H1 (cell line): ENCODE data around the gene GGA2. TPM values are rescaled to one million over a fixed set of nuclear protein-coding genes. Genes with fewer than 3 reads are reported as not detected.
A peak's percentile ranks its signal among the peaks of the same experiment; 100 is the strongest.

Source experiments
- CTCF ChIA-PET: fragments of 300-600 bp; sonication (Branson Sonifier 250); formaldehyde crosslinking; loops from one replicate; lab custom pipeline; 2021; ENCODE audit not compliant: partially characterized antibody; lab: Charles Lee
- POLR2A ChIA-PET: fragments of 300-600 bp; sonication (Branson Sonifier 250); formaldehyde crosslinking; loops from one replicate; lab custom pipeline; 2021; ENCODE audit warnings: inconsistent platforms; ENCODE audit not compliant: partially characterized antibody; lab: Charles Lee
- DNase-seq, 2 experiments: peaks; one replicate each; pipeline versions ENCODE4 v3.0.0 to v3.0.0-alpha.2; 2010 to 2022; ENCODE audit warnings: low spot score in 2 of 2, low read depth in 1 of 2, mixed read lengths in 1 of 2
- FAIRE-seq: peaks from 2 replicates; lab custom pipeline; 2011; peaks lifted over from hg19 to GRCh38; lab: Jason Lieb, UNC
- H2AFZ ChIP-seq: 2 replicates; pipeline ENCODE4 v1.8.1; 2012; ENCODE audit warnings: low read length, inconsistent platforms
- H2AK5ac ChIP-seq: 2 replicates; pipeline ENCODE4 v1.6.1; 2013; ENCODE audit warnings: low read depth, low read length
- H2BK120ac ChIP-seq: replicated peaks from 2 replicates; pipeline ENCODE3; 2013; ENCODE audit warnings: low read depth, low read length, inconsistent platforms
- H2BK12ac ChIP-seq: 2 replicates; pipeline ENCODE4 v1.6.1; 2013; ENCODE audit warnings: low read depth, low read length
- H2BK15ac ChIP-seq: 2 replicates; pipeline ENCODE4 v1.6.1; 2013; ENCODE audit warnings: low read length
- H2BK20ac ChIP-seq: 2 replicates; pipeline ENCODE4 v1.6.1; 2013; ENCODE audit warnings: low read length
- H2BK5ac ChIP-seq: 2 replicates; pipeline ENCODE4 v1.6.1; 2013; ENCODE audit warnings: low read depth, low read length
- H3K14ac ChIP-seq: 2 replicates; pipeline ENCODE4 v1.6.1; 2013; ENCODE audit warnings: inconsistent platforms; ENCODE audit not compliant: insufficient read length
- H3K18ac ChIP-seq: 2 replicates; pipeline ENCODE4 v1.6.1; 2013; ENCODE audit warnings: low read length; ENCODE audit errors: extremely low read depth
- H3K23ac ChIP-seq: 2 replicates; pipeline ENCODE4 v1.6.1; 2013; ENCODE audit warnings: inconsistent platforms; ENCODE audit not compliant: insufficient read length
- H3K23me2 ChIP-seq: 2 replicates; pipeline ENCODE4 v1.6.1; 2013; ENCODE audit warnings: low read depth, low read length
- H3K27ac ChIP-seq: 2 replicates; pipeline ENCODE4 v1.6.1; 2011; ENCODE audit warnings: low read depth, low read length, inconsistent platforms
- H3K27me3 ChIP-seq, 4 experiments: replicated peaks in 1 of 4; 1 replicate in 1 of 4; 2 replicates in 3 of 4; pipeline versions ENCODE4 v1.6.1 to v1.8.1; 2011 to 2013; ENCODE audit warnings: low read length in 3 of 4, mild to moderate bottlenecking in 3 of 4, inconsistent platforms in 2 of 4, mixed read lengths in 2 of 4, moderate library complexity in 1 of 4; ENCODE audit not compliant: control insufficient read depth in 3 of 4, insufficient read depth in 3 of 4; ENCODE audit errors: extremely low read depth in 1 of 4
- H3K36me3 ChIP-seq, 4 experiments: 2 replicates each; pipeline versions ENCODE4 v1.6.1 to v1.8.1; 2011 to 2013; ENCODE audit warnings: mild to moderate bottlenecking in 4 of 4, low read length in 3 of 4, moderate library complexity in 2 of 4, control low read depth in 1 of 4, inconsistent platforms in 1 of 4; ENCODE audit not compliant: insufficient read depth in 4 of 4, control insufficient read depth in 2 of 4
- H3K4ac ChIP-seq: replicated peaks from 2 replicates; pipeline ENCODE3; 2013; ENCODE audit warnings: low read length, low read depth, mixed read lengths, inconsistent platforms; ENCODE audit not compliant: insufficient read length
- H3K4me1 ChIP-seq, 4 experiments: replicated peaks in 1 of 4; 1 replicate in 1 of 4; 2 replicates in 3 of 4; pipeline versions ENCODE4 v1.6.1 to v1.8.1; 2011 to 2013; ENCODE audit warnings: low read length in 3 of 4, inconsistent platforms in 2 of 4, mixed read lengths in 1 of 4; ENCODE audit not compliant: insufficient read depth in 4 of 4, control insufficient read depth in 3 of 4
- H3K4me2 ChIP-seq, 2 experiments: 2 replicates each; pipeline versions ENCODE4 v1.6.1 to v1.8.1; 2011 to 2013; ENCODE audit warnings: low read depth in 2 of 2, low read length in 2 of 2, control low read depth in 1 of 2, inconsistent platforms in 1 of 2, mild to moderate bottlenecking in 1 of 2; ENCODE audit not compliant: insufficient read depth in 1 of 2
- H3K4me3 ChIP-seq, 4 experiments: fragments of 200-600, 300-600 bp in 1 of 4; sonication (generic), shearing (Covaris generic), sonication (Bioruptor Twin) in 1 of 4; 2 replicates each; pipeline versions ENCODE4 v1.5.1 to v1.8.1; 2011 to 2016; ENCODE audit warnings: low read length in 4 of 4, low read depth in 3 of 4, control low read depth in 2 of 4, inconsistent platforms in 2 of 4, mild to moderate bottlenecking in 2 of 4, mixed read lengths in 1 of 4, moderate library complexity in 1 of 4; ENCODE audit not compliant: insufficient read depth in 2 of 4; ENCODE audit errors: extremely low read depth in 1 of 4
- H3K56ac ChIP-seq: replicated peaks from 2 replicates; pipeline ENCODE3; 2013; ENCODE audit warnings: low read depth, mild to moderate bottlenecking, mixed read lengths, low read length, inconsistent platforms; ENCODE audit not compliant: insufficient read length
- H3K79me1 ChIP-seq: 2 replicates; pipeline ENCODE4 v1.6.1; 2013; ENCODE audit warnings: low read depth, low read length, control low read depth
- H3K79me2 ChIP-seq, 2 experiments: 2 replicates each; pipeline versions ENCODE4 v1.6.1 to v1.8.1; 2012 to 2013; ENCODE audit warnings: low read length in 2 of 2, mild to moderate bottlenecking in 2 of 2, inconsistent platforms in 1 of 2; ENCODE audit not compliant: insufficient read depth in 2 of 2, control insufficient read depth in 1 of 2
- H3K9ac ChIP-seq, 4 experiments: replicated peaks in 1 of 4; 1 replicate in 1 of 4; 2 replicates in 3 of 4; pipeline versions ENCODE4 v1.6.1 to v1.8.1; 2011 to 2013; ENCODE audit warnings: low read depth in 3 of 4, low read length in 3 of 4, control low read depth in 2 of 4, mild to moderate bottlenecking in 2 of 4, moderate library complexity in 2 of 4, inconsistent platforms in 1 of 4; ENCODE audit errors: extremely low read depth in 1 of 4
- H3K9me3 ChIP-seq, 2 experiments: 2 replicates each; pipeline versions ENCODE4 v1.6.1 to v1.8.1; 2012 to 2013; ENCODE audit warnings: mild to moderate bottlenecking in 2 of 2, moderate library complexity in 2 of 2, control low read depth in 1 of 2, inconsistent platforms in 1 of 2, low read depth in 1 of 2, low read length in 1 of 2, mixed read lengths in 1 of 2; ENCODE audit not compliant: insufficient read depth in 2 of 2
- H4K20me1 ChIP-seq, 2 experiments: replicated peaks in 1 of 2; 2 replicates each; pipeline versions ENCODE3 to v1.8.1; 2011 to 2013; ENCODE audit warnings: inconsistent platforms in 2 of 2, low read length in 2 of 2, mild to moderate bottlenecking in 1 of 2; ENCODE audit not compliant: insufficient read depth in 2 of 2, control insufficient read depth in 1 of 2
- H4K5ac ChIP-seq: 2 replicates; pipeline ENCODE4 v1.6.1; 2013; ENCODE audit warnings: low read length, low read depth, mixed read lengths, inconsistent platforms; ENCODE audit not compliant: insufficient read length
- H4K8ac ChIP-seq: 2 replicates; pipeline ENCODE4 v1.8.0; 2013; ENCODE audit warnings: mild to moderate bottlenecking, moderate library complexity, low read length, inconsistent platforms; ENCODE audit not compliant: insufficient read depth; ENCODE audit errors: extremely low read depth
- H4K91ac ChIP-seq: replicated peaks from 2 replicates; pipeline ENCODE3; 2013; ENCODE audit warnings: low read length, mixed read lengths, inconsistent platforms; ENCODE audit not compliant: insufficient read length
- PHF8 ChIP-seq: fragments of 200-600 bp; sonication (generic); conservative IDR thresholded peaks from 2 replicates; pipeline ENCODE4 v1.7.1; 2012; ENCODE audit warnings: low read depth, mild to moderate bottlenecking, inconsistent platforms, low read length, moderate library complexity
- RXRA ChIP-seq: IDR thresholded peaks from 2 replicates; pipeline ENCODE4 v1.6.1; 2011; ENCODE audit warnings: low read depth, mild to moderate bottlenecking, low read length, moderate library complexity; ENCODE audit not compliant: insufficient read depth
- SRF ChIP-seq: IDR thresholded peaks from 2 replicates; pipeline ENCODE4 v1.6.1; 2011; ENCODE audit warnings: mild to moderate bottlenecking, low read depth, low read length, moderate library complexity
- TBP ChIP-seq: IDR thresholded peaks from 2 replicates; pipeline ENCODE4 v1.6.1; 2011; ENCODE audit warnings: low read depth, low read length, improper control_type of control experiment
- WGBS, 2 experiments: shearing (Covaris generic) in 1 of 2; methylation state at CpG; one replicate each; pipeline versions ENCODE4 v1.1.6 to v1.1.7; 2013 to 2015; ENCODE audit warnings: low lambda C conversion rate in 2 of 2, mixed read lengths in 2 of 2, inconsistent platforms in 1 of 2, low coverage in 1 of 2, missing lambda C conversion rate in 1 of 2; ENCODE audit not compliant: insufficient replicate concordance in 2 of 2, insufficient coverage in 1 of 2, insufficient read length in 1 of 2; ENCODE audit errors: extremely low coverage in 1 of 2, missing lambda C conversion rate in 1 of 2; 5-methylcytosine and 5-hydroxymethylcytosine counted together
- long read RNA-seq, 2 experiments: library from RNA in 1 of 2; library from capped mRNA in 1 of 2; stranded (forward); transcript quantifications; one replicate each; pipeline ENCODE4 v2.0.0, GENCODE V29; 2021; ENCODE audit warnings: inconsistent platforms in 1 of 2
- polyA minus RNA-seq, 3 experiments: library from RNA; depleted of rRNA, polyadenylated mRNA; stranded (reverse); fragments of >200 nt; gene quantifications; 1 replicate in 2 of 3; 2 replicates in 1 of 3; pipeline ENCODE4 v1.2.3, GENCODE V29; 2011
- polyA plus RNA-seq, 7 experiments: library from polyadenylated mRNA; depleted of rRNA in 3 of 7; stranded (reverse) in 5 of 7; unstranded in 2 of 7; fragments of >200 nt in 5 of 7; fragments of 200-250 nt in 2 of 7; gene quantifications; 1 replicate in 5 of 7; 2 replicates in 1 of 7; 4 replicates in 1 of 7; pipeline versions ENCODE4 v1.2.1 to v1.2.3, GENCODE V29; 2011 to 2013; ENCODE audit warnings: missing spikeins in 2 of 7, mixed read lengths in 2 of 7
- total RNA-seq: library from RNA; stranded (reverse); fragmentation: NEBNext Ultra II Directional; extraction: Animal tissue kit (Norgen Biotek cat#: 25700); gene quantifications from 2 replicates; pipeline ENCODE4 v1.2.1, GENCODE V29; 2021
- TF ChIP-seq, protein P1 (sequence below): IDR thresholded peaks from 2 replicates; pipeline ENCODE4 v1.6.1; 2011; ENCODE audit warnings: low read depth, mild to moderate bottlenecking, low read length; ENCODE audit not compliant: insufficient read depth

Gene GGA2, protein sequence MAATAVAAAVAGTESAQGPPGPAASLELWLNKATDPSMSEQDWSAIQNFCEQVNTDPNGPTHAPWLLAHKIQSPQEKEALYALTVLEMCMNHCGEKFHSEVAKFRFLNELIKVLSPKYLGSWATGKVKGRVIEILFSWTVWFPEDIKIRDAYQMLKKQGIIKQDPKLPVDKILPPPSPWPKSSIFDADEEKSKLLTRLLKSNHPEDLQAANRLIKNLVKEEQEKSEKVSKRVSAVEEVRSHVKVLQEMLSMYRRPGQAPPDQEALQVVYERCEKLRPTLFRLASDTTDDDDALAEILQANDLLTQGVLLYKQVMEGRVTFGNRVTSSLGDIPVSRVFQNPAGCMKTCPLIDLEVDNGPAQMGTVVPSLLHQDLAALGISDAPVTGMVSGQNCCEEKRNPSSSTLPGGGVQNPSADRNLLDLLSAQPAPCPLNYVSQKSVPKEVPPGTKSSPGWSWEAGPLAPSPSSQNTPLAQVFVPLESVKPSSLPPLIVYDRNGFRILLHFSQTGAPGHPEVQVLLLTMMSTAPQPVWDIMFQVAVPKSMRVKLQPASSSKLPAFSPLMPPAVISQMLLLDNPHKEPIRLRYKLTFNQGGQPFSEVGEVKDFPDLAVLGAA
- total RNA-seq (114 and 116 TPM in 2 replicates), polyA plus RNA-seq (2011; rRNA removed) (52.8 and 65.8 TPM in 2 replicates), polyA minus RNA-seq (2011; rRNA and poly(A)+ RNA removed) (105 and 119 TPM in 2 replicates)
- 71.2 TPM for polyA plus RNA-seq (2011; cell fraction: cytosol; rRNA removed)
- polyA plus RNA-seq (2011; cell fraction: nucleus; rRNA removed) = 159 TPM
- polyA plus RNA-seq (2012, experiment 1 of 2) = 67.6 to 83.2 TPM (median 69.6 TPM) in 4 replicates
- polyA plus RNA-seq (2012, experiment 2 of 2) = 36.7 TPM
- 45.6 TPM for polyA plus RNA-seq (2013, experiment 1 of 2)
- polyA plus RNA-seq (2013, experiment 2 of 2) = 44.3 TPM
- polyA minus RNA-seq (2011; cell fraction: cytosol; rRNA and poly(A)+ RNA removed) = 55.2 TPM
- 83.7 TPM for polyA minus RNA-seq (2011; cell fraction: nucleus; rRNA and poly(A)+ RNA removed)
- long read RNA-seq, experiment 1, full-length matches to known transcripts = 3 of 44 reads
- long read RNA-seq, experiment 1, partial matches to known transcripts = 11 of 44 reads
- long read RNA-seq, experiment 1, other reads (novel, unspliced or antisense) = 30 of 44 reads
- long read RNA-seq, experiment 2, partial matches to known transcripts = 4 of 62 reads
- long read RNA-seq, experiment 2, other reads (novel, unspliced or antisense) = 58 of 62 reads

DNA sequence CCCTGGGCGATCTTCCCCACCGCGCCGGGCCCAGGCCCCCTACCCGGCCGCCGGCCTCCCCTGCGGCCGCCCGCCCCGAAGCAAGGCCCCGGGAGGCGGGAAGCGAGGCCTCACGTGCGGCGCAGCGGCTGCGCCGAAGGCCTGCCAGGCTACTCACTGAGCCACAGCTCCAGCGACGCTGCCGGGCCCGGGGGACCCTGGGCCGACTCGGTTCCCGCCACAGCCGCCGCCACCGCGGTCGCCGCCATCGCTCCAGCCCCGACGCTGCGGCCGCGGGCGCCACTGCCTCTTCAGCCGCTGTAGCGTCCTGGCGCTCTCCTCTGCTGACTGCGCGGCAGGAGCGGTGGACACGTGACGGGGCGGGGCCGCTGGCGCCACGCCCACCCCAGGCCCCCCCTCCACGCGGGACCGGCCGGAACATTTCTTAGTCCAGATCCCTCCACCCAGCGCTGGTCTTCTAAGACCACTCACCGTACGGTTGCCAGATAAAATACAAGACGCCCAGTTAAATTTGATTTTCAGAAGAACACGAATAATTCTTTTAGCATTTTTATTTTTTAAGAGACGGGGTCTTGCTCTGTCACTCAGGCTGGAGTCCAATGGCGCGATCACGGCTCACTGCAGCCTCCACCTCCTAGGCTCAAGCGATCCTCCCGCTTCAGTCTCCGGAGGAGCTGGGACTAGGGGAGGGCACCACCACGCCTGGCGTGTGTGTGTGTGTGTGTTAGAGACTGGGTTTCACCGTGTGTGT, at the start of gene GGA2:
TSS of gene GGA2 (minus strand) at position 331 of the 751 bp plus-strand sequence. CDS start at position 248, 83 bp downstream.
- Histone ChIP-seq H4K91ac (no peak within 1 kb of the TSS), H3K23me2 (peaks cover 10% of the 10 kb centered on the region), H3K4me1 (peaks cover 0 to 9% (median 2%) of the 10 kb centered on the region in 4 experiments; a peak in 4 of 7 replicates), H3K56ac (peak within 1 kb of the TSS; percentile 21), H3K14ac (no peak within 1 kb of the TSS), H3K79me1 (peaks cover 10% of the 10 kb centered on the region; the same call in 1 of the 2 replicates), H3K9ac (peak within 1 kb of the TSS; percentile 76 to 94 (median 84)), H3K27me3 (no peaks in the 10 kb centered on the region), H2BK5ac (peak within 1 kb of the TSS; percentile 66; the same call in 1 of the 2 replicates), H3K79me2 (peaks cover 33 to 45% of the 10 kb centered on the region in 2 experiments), H3K27ac (peak within 1 kb of the TSS; percentile 89), H2BK15ac (no peak within 1 kb of the TSS), H3K4me3 (peak within 1 kb of the TSS; percentile 55 to 99 (median 74)), H3K18ac (peak within 1 kb of the TSS; percentile 48), H3K36me3 (peaks cover 0 to 6% (median 1%) of the 10 kb centered on the region in 4 experiments; a peak in 2 of 8 replicates), H3K23ac (no peak within 1 kb of the TSS), H2AFZ (no peak within 1 kb of the TSS), H4K5ac (peak within 1 kb of the TSS; percentile 36), H3K9me3 (no peaks in the 10 kb centered on the region), H2BK120ac (no peak within 1 kb of the TSS), H3K4me2 (peak within 1 kb of the TSS; percentile 94 to 100), H4K8ac (peak within 1 kb of the TSS; percentile 79; the same call in 1 of the 2 replicates), H3K4ac (peak within 1 kb of the TSS; percentile 76), H4K20me1 (peaks cover 19 to 23% of the 10 kb centered on the region in 2 experiments), H2BK12ac (no peak within 1 kb of the TSS), H2AK5ac (peak within 1 kb of the TSS; percentile 86; the same call in 1 of the 2 replicates), H2BK20ac (no peak within 1 kb of the TSS)
- POLR2A ChIA-PET = interaction anchor here (0.8 to 6.9 kb wide), 13 partner anchors 10 to 102 kb away, joined by 3 to 63 read pairs (median 6); no protein-coding TSS in a partner anchor
- peak in 1 of 2 experiments; percentile 87 for DNase-seq
- WGBS, 2 experiments = 31% methylated on average over 15 of the region's 71 CpGs; no CpG with 5 or more reads in 1 of the 2 experiments
- CTCF ChIA-PET = no interaction called here
- FAIRE-seq = no peak
- TF ChIP-seq SRF = no peak
- TF ChIP-seq PHF8 = peak; percentile 81
- TF ChIP-seq, protein P1, sequence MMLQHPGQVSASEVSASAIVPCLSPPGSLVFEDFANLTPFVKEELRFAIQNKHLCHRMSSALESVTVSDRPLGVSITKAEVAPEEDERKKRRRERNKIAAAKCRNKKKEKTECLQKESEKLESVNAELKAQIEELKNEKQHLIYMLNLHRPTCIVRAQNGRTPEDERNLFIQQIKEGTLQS = peak; percentile 72
- peak; percentile 81 for TF ChIP-seq TBP
- no peak for TF ChIP-seq RXRA
